ENCODE results near the gene MAGI2. TPM values are rescaled to one million over a fixed set of nuclear protein-coding genes. Genes with fewer than 3 reads are reported as not detected.

The MAGI2 gene
- total RNA-seq, 2 experiments from 2014 or later, result 0.05 to 0.12 TPM

DNA sequence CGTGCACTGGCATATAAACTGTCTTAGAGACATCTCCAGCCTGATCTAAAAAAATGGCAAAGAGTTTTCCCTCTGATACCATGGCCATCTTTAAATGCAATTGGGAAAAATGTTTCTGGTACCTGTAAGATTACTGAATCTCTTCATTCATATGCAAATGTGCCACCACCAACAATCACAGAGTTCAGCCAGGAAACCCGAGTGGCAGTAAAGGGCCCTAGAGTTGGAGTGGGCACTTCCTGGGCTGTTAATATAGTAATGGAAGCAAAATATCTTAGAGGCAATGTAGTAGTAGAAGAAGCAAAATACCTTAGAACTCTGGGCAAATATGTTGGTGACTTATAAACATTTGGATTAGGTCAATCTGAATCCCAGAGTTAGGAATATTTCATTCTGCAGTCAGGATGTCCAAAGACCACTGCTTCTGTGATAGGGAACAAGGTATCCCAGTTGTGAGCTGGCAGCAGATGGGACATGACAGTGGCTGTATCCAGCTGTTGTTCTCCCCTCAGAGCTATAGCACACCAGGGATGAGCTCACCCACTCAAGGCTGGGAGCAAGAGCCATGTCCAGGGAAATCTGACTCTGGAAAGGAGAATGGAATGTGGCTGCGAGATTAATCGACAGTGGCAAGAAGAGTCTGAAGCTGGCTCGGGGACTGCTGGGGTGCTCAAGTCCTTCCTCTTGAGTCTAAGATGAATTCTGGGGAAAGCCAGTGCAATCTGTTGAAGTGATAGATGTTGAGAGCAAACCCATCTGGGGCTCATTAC lies 1322.8 kb downstream of the MAGI2 start:
- Mint-ChIP-seq H3K36me3 (ENCODE audit: low read depth) (no peaks in the 10 kb centered on the region), H3K4me3 (no peak overlapping the region), H3K27ac (no peak overlapping the region), H3K4me1 (no peaks in the 10 kb centered on the region), H3K27me3 (no peaks in the 10 kb centered on the region), H3K9me3 (ENCODE audit: low read depth) (no peaks in the 10 kb centered on the region)
- ChIA-PET CTCF (no interaction called here), POLR2A (no interaction called here)
- intact Hi-C loops (cut with DNase I, micrococcal nuclease), result no loop called here
- ATAC-seq, result no peak
- no peak for DNase-seq

DNA sequence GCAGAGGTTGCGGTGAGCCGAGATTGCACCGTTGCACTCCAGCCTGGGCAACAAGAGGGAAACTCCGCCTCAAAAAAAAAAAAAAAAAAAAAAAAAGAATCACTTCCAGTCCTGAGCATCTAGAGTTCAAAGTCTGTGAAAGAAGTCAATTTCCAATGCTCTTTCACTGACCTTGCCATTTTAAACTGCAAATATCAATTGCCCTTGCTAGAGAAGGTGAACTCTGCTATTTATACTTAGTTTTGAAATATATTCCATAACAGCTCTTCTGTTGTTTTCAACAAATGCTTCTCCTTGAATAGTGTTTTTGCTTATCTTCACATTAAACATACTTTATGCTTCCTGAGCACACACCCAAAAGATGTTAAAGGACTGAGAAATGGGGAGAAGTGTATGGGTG lies 1323.6 kb downstream of the MAGI2 start:
- ChIA-PET POLR2A (no interaction called here), CTCF (no interaction called here)
- Mint-ChIP-seq H3K27ac (no peak overlapping the region), H3K27me3 (no peaks in the 10 kb centered on the region), H3K36me3 (ENCODE audit: low read depth) (no peaks in the 10 kb centered on the region), H3K4me1 (no peaks in the 10 kb centered on the region), H3K4me3 (no peak overlapping the region), H3K9me3 (ENCODE audit: low read depth) (no peaks in the 10 kb centered on the region)
- ATAC-seq, result no peak
- no peak for DNase-seq
- intact Hi-C loops (cut with DNase I, micrococcal nuclease), result no loop called here

DNA sequence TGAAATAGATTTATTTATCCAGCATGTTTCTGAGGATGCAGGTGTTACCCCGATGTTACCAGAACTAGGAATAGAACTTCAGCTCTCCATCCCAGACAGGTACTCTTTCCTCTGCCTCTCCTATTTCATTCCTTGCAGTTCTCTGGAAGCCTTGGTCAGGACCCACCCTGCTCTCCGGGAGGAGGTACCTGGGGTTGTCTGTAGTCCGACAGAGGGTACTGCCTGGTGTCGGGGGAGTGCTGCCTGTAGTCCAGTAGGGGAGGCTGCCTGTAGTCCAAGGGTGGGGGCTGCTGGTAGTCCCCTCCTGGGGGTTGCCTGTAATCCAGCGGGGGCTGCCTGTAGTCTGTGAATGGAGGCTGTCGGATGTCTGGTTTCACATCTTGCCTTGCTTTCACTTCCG lies 1326.5 kb downstream of the MAGI2 start:
- Mint-ChIP-seq H3K27me3 (no peaks in the 10 kb centered on the region), H3K4me3 (no peak overlapping the region), H3K36me3 (ENCODE audit: low read depth) (no peaks in the 10 kb centered on the region), H3K9me3 (ENCODE audit: low read depth) (no peaks in the 10 kb centered on the region), H3K4me1 (no peaks in the 10 kb centered on the region), H3K27ac (no peak overlapping the region)
- ATAC-seq, result no peak
- no peak for DNase-seq
- ChIA-PET CTCF (no interaction called here), POLR2A (no interaction called here)
- intact Hi-C loops (cut with DNase I, micrococcal nuclease), result no loop called here

GRCh38 chr7:78125884-78126283 lies 1327.6 kb downstream of the MAGI2 start:
- CTCF ChIA-PET, result no interaction called here
- Mint-ChIP-seq H3K4me1 (no peaks in the 10 kb centered on the region), H3K27ac (no peak overlapping the region)

DNA sequence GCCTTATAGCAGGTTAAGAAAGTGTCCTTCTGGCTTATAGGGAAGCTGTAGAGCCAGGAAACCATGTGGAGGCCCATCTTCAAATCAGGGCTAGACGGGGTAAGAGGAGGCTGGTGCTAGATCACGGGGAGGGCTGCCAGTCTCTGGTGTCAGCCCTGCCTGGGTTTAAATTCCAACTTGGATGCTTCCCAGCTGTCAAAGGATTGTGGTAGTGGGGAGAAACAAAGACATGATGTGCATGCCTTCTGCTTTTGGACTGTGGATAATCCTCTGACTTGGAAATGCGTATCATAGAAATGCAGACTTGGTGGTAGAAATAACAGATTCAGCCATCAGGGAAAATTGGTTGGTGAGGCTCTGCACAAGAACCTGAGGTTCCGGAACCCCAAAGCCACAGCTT lies 1329.3 kb downstream of the MAGI2 start:
- POLR2A ChIA-PET, result no interaction called here
- CTCF ChIA-PET, result no interaction called here
- no peaks in the 10 kb centered on the region for H3K9me3 Mint-ChIP-seq (ENCODE audit: low read depth)
- ATAC-seq (no peak), DNase-seq (no peak)
- H3K4me1 Mint-ChIP-seq, result no peaks in the 10 kb centered on the region
- H3K27me3 Mint-ChIP-seq, result no peaks in the 10 kb centered on the region
- no peaks in the 10 kb centered on the region for H3K36me3 Mint-ChIP-seq (ENCODE audit: low read depth)
- H3K27ac Mint-ChIP-seq, result no peak overlapping the region
- intact Hi-C loops (cut with DNase I, micrococcal nuclease), result no loop called here
- H3K4me3 Mint-ChIP-seq, result no peak overlapping the region

More at GRCh38 chr7:78125884-78126283, 1327.6 kb downstream of the MAGI2 start:
- Mint-ChIP-seq H3K4me3 (no peak overlapping the region), H3K36me3 (ENCODE audit: low read depth) (no peaks in the 10 kb centered on the region), H3K27me3 (no peaks in the 10 kb centered on the region), H3K9me3 (ENCODE audit: low read depth) (no peaks in the 10 kb centered on the region)
- intact Hi-C loops (cut with DNase I, micrococcal nuclease), result no loop called here
- POLR2A ChIA-PET, result no interaction called here
- no peak for DNase-seq
- no peak for ATAC-seq

DNA sequence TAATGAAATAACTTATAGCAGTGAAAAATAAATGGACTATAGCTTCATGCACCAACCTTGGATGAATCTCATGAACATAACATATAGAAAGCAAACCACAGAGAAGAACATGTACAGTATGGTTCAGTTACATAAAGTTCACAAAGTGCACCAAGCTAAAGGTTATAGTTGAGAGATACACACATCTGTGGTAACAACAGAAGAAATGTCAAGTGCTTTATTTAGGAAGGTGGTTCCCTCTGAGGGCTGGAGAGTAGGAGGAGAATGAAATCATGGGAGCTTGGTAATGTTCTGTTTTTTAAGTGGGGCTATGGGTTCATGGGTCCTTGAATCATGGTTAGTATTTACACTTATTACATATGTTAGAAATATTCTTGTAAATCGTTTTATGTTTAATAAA lies 1331.6 kb downstream of the MAGI2 start:
- H3K4me3 Mint-ChIP-seq, result no peak overlapping the region
- no peaks in the 10 kb centered on the region for H3K4me1 Mint-ChIP-seq
- POLR2A ChIA-PET, result no interaction called here

GRCh38 chr7:78118470-78118869 lies 1335.0 kb downstream of the MAGI2 start:
- Mint-ChIP-seq H3K9me3 (ENCODE audit: low read depth) (no peaks in the 10 kb centered on the region), H3K27me3 (peaks cover 7% of the 10 kb centered on the region), H3K36me3 (ENCODE audit: low read depth) (no peaks in the 10 kb centered on the region), H3K4me1 (no peaks in the 10 kb centered on the region), H3K4me3 (no peak overlapping the region), H3K27ac (no peak overlapping the region)
- intact Hi-C loops (cut with DNase I, micrococcal nuclease), result no loop called here
- POLR2A ChIA-PET, result no interaction called here
- CTCF ChIA-PET, result no interaction called here
- DNase-seq (no peak), ATAC-seq (no peak)

More for the DNA sequence above, 1331.6 kb downstream of the MAGI2 start:
- H3K9me3 Mint-ChIP-seq (ENCODE audit: low read depth), result no peaks in the 10 kb centered on the region
- CTCF ChIA-PET, result no interaction called here
- H3K27ac Mint-ChIP-seq, result no peak overlapping the region
- no peak for ATAC-seq
- no peaks in the 10 kb centered on the region for H3K27me3 Mint-ChIP-seq
- no peak for DNase-seq
- intact Hi-C loops (cut with DNase I, micrococcal nuclease), result no loop called here
- H3K36me3 Mint-ChIP-seq (ENCODE audit: low read depth), result no peaks in the 10 kb centered on the region

DNA sequence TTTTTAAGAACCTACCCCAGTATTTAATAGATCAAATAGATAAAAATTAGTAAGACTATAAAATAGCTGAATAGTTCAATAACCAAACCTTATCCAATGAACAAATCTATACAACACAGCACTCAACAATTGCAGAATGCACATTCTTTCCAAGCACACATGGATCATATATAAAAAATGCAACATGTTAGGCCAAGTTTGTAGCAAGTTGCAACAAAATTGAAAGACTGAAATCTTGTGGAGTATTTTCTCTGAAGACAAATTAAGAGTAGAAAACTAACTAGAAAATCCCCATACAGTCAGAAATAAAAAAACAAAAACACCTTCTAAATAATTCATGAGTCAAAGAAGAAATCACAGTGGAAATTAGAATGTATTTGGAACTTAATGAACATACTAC lies 1337.6 kb downstream of the MAGI2 start:
- no peak for ATAC-seq
- ChIA-PET CTCF (interaction anchor here (0.7 kb wide), 1 partner anchor 194 kb away, joined by 3 read pairs; no protein-coding TSS in a partner anchor), POLR2A (no interaction called here)
- Mint-ChIP-seq H3K36me3 (ENCODE audit: low read depth) (no peaks in the 10 kb centered on the region), H3K4me1 (no peaks in the 10 kb centered on the region), H3K27me3 (peaks cover 19% of the 10 kb centered on the region), H3K27ac (no peak overlapping the region), H3K4me3 (no peak overlapping the region), H3K9me3 (ENCODE audit: low read depth) (no peaks in the 10 kb centered on the region)
- no peak for DNase-seq
- intact Hi-C loops (cut with DNase I, micrococcal nuclease), result no loop called here

GRCh38 chr7:78114993-78115392 lies 1338.5 kb downstream of the MAGI2 start:
- Mint-ChIP-seq H3K9me3 (ENCODE audit: low read depth) (no peaks in the 10 kb centered on the region), H3K4me3 (no peak overlapping the region), H3K4me1 (no peaks in the 10 kb centered on the region), H3K36me3 (ENCODE audit: low read depth) (no peaks in the 10 kb centered on the region), H3K27me3 (peaks cover 22% of the 10 kb centered on the region), H3K27ac (no peak overlapping the region)
- ATAC-seq (no peak), DNase-seq (no peak)
- POLR2A ChIA-PET, result no interaction called here
- intact Hi-C loops (cut with DNase I, micrococcal nuclease), result no loop called here
- CTCF ChIA-PET, result no interaction called here

DNA sequence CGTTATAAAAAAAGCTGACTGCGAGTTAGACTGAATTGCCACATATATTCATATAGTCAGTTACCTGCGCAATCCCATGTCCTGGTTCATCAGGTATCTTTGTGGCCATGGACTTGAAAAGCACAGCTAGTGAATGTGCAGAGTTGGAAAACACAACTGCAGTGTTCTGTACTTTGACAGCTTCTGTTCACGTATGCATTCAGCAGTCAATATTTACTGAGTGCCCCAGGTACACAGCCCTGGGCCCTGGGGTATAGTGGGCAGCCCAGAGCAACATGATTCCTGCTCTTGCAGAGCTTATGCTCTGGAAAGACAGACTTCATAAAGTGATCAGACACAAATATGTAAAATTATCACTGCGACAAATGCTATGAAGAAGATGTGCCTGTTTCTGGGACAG lies 1341.0 kb downstream of the MAGI2 start:
- no peak for DNase-seq
- Mint-ChIP-seq H3K27me3 (peaks cover 32% of the 10 kb centered on the region), H3K36me3 (ENCODE audit: low read depth) (no peaks in the 10 kb centered on the region), H3K9me3 (ENCODE audit: low read depth) (peaks cover 2% of the 10 kb centered on the region), H3K4me3 (no peak overlapping the region), H3K4me1 (no peaks in the 10 kb centered on the region), H3K27ac (no peak overlapping the region)
- ChIA-PET CTCF (no interaction called here), POLR2A (no interaction called here)
- intact Hi-C loops (cut with DNase I, micrococcal nuclease), result no loop called here
- no peak for ATAC-seq

DNA sequence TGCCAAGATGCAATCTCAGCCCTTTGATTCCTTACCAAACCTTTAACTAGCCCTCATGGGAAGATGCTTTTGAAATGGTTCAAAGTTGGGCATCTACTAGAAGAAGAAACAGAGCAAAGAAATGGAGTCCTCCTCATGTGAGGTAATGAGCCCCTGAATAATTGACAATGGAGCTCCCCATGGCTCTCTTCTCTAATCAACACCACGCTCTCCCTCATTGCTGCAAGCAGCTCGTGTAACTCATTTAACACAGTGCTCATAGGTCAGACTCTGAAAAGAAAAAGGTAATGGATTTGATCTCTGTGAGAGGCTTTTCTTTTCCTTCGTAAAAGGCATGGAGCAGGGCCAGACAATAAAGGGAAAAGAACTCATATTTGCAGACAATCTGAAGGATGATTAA lies 1342.1 kb downstream of the MAGI2 start:
- no peaks in the 10 kb centered on the region for H3K4me1 Mint-ChIP-seq
- H3K27ac Mint-ChIP-seq, result no peak overlapping the region
- no peak for ATAC-seq
- intact Hi-C loops (cut with DNase I, micrococcal nuclease), result no loop called here
- DNase-seq, result no peak
- H3K27me3 Mint-ChIP-seq, result peaks cover 33% of the 10 kb centered on the region
- H3K4me3 Mint-ChIP-seq, result no peak overlapping the region
- no peaks in the 10 kb centered on the region for H3K36me3 Mint-ChIP-seq (ENCODE audit: low read depth)
- ChIA-PET CTCF (no interaction called here), POLR2A (no interaction called here)
- H3K9me3 Mint-ChIP-seq (ENCODE audit: low read depth), result peaks cover 4% of the 10 kb centered on the region

- H3K9me3 Mint-ChIP-seq (ENCODE audit: low read depth), result peaks cover 3% of the 10 kb centered on the region
- ATAC-seq (no peak), DNase-seq (no peak)
- no peak overlapping the region for H3K27ac Mint-ChIP-seq
- ChIA-PET CTCF (no interaction called here), POLR2A (no interaction called here)
- H3K27me3 Mint-ChIP-seq, result peaks cover 16% of the 10 kb centered on the region
- no peak overlapping the region for H3K4me3 Mint-ChIP-seq
- no peaks in the 10 kb centered on the region for H3K36me3 Mint-ChIP-seq (ENCODE audit: low read depth)
- intact Hi-C loops (cut with DNase I, micrococcal nuclease), result no loop called here
- no peaks in the 10 kb centered on the region for H3K4me1 Mint-ChIP-seq
These were observed 1350.0 kb downstream of the MAGI2 start for GRCh38 chr7:78103475-78103874.

- H3K36me3 Mint-ChIP-seq (ENCODE audit: low read depth), result no peaks in the 10 kb centered on the region
- DNase-seq (no peak), ATAC-seq (no peak)
- H3K4me1 Mint-ChIP-seq, result no peaks in the 10 kb centered on the region
- POLR2A ChIA-PET, result no interaction called here
- peaks cover 14% of the 10 kb centered on the region for H3K27me3 Mint-ChIP-seq
- no peak overlapping the region for H3K4me3 Mint-ChIP-seq
- intact Hi-C loops (cut with DNase I, micrococcal nuclease), result no loop called here
- H3K9me3 Mint-ChIP-seq (ENCODE audit: low read depth), result peaks cover 2% of the 10 kb centered on the region
- CTCF ChIA-PET, result no interaction called here
- H3K27ac Mint-ChIP-seq, result no peak overlapping the region
These were observed 1352.4 kb downstream of the MAGI2 start for GRCh38 chr7:78101076-78101475.

All from activated CD4-positive, alpha-beta T cell treated with anti-CD3 and anti-CD28 coated beads for 36 hours (primary cell).